ENCODE data around the gene HMGA1. TPM values are rescaled to one million over a fixed set of nuclear protein-coding genes. Genes with fewer than 3 reads are reported as not detected.

The HMGA1 gene
- total and polyA plus RNA-seq, 10 of the 15 experiments (the other 5 are each of a cell fraction or from before 2014, with no cell fraction given), result 13.4 to 885 (median 508) TPM

- no peak for ATAC-seq
- ChIA-PET POLR2A (interaction anchor here (0.6 to 1.7 kb wide), 2 partner anchors 9 to 186 kb away, joined by 3 to 6 read pairs; no protein-coding TSS in a partner anchor), SMC1A (ENCODE audit: uncharacterized antibody, unreplicated experiment) (interaction anchor here (0.5 to 1.2 kb wide), 4 partner anchors 18 to 213 kb away, joined by 3 to 5 read pairs (median 3); partner anchors contain the start of gene SMIM29), CTCF (interaction anchor here (0.6 to 1.2 kb wide), 5 partner anchors 45 to 896 kb away, joined by 3 to 5 read pairs (median 3); partner anchors contain the start of gene SMIM29), RAD21 (ENCODE audit: unreplicated experiment) (interaction anchor here (0.7 to 2.0 kb wide), 5 partner anchors 8 to 938 kb away, joined by 3 to 5 read pairs (median 4); partner anchors contain the start of gene HMGA1)
- intact Hi-C loops (cut with micrococcal nuclease; ENCODE audit: unreplicated experiment) (no loop called here), in situ Hi-C loops (cut with MboI) (no loop called here)
- Histone ChIP-seq H3K4me3 (no peak overlapping the region), H2AFZ (ENCODE audit: control insufficient read depth, low read depth, low read length) (no peak overlapping the region), H4K20me1 (ENCODE audit: control insufficient read depth, insufficient read depth) (no peaks in the 10 kb centered on the region), H3K4me2 (ENCODE audit: control insufficient read depth, insufficient read depth) (no peak overlapping the region), H3K9ac (ENCODE audit: control insufficient read depth, insufficient read depth, low read length) (no peak overlapping the region), H3K27ac (ENCODE audit: control insufficient read depth, insufficient read depth) (no peak overlapping the region), H3K4me1 (ENCODE audit: control insufficient read depth, insufficient read depth, low read length) (peaks cover 2% of the 10 kb centered on the region), H3K79me2 (ENCODE audit: control insufficient read depth, insufficient read depth, low read length) (no peaks in the 10 kb centered on the region), H3K9me3 (replicated peaks; ENCODE audit: control insufficient read depth, insufficient read depth, low read length) (peaks cover 4% of the 10 kb centered on the region; the same call in 1 of the 3 replicates), H3K36me3 (ENCODE audit: control insufficient read depth in 2 of 2, insufficient read depth in 2 of 2, low read length in 1 of 2) (no peaks in the 10 kb centered on the region), H3K27me3 (replicated peaks in 1 of 2; ENCODE audit: control insufficient read depth in 2 of 2, insufficient read depth in 2 of 2, low read length in 1 of 2) (peaks cover 0 to 2% of the 10 kb centered on the region in 2 experiments; a peak in 1 of 4 replicates)
- no peak for FAIRE-seq
- BruUV-seq (replicated peaks), result no TSS peak
- no peak for DNase-seq (ENCODE audit: low read depth, low spot score)
- no peak for TF ChIP-seq RUNX3 (IDR thresholded peaks at IDR 0.05; ENCODE audit: low read length)
- TF ChIP-seq SUZ12 (IDR thresholded peaks at IDR 0.05; ENCODE audit: unreplicated experiment), result no peak
- no peak for TF ChIP-seq TCF12 (IDR thresholded peaks at IDR 0.05; ENCODE audit: low read depth, low read length)
- TF ChIP-seq NR2F1 (conservative IDR thresholded peaks at IDR 0.05), result no peak
- no peak for TF ChIP-seq SPI1 (IDR thresholded peaks at IDR 0.05; ENCODE audit: borderline replicate concordance, insufficient read depth, low read depth, low read length)
- no peak for TF ChIP-seq NFYB (IDR thresholded peaks at IDR 0.05; ENCODE audit: insufficient read depth, low read depth, low read length)
- TF ChIP-seq RFX5 (IDR thresholded peaks at IDR 0.05; ENCODE audit: low read depth, low read length), result no peak
- TF ChIP-seq TCF3 (IDR thresholded peaks at IDR 0.05; ENCODE audit: borderline replicate concordance, insufficient read depth, low read depth, low read length), result no peak
- TF ChIP-seq TARDBP (IDR thresholded peaks at IDR 0.05; ENCODE audit: borderline replicate concordance), result no peak
- no peak for TF ChIP-seq RB1 (IDR thresholded peaks at IDR 0.05; ENCODE audit: borderline replicate concordance)
- TF ChIP-seq POLR2A (IDR thresholded peaks at IDR 0.05; ENCODE audit: low read depth, low read length), result no peak
- TF ChIP-seq WRNIP1 (IDR thresholded peaks at IDR 0.05; ENCODE audit: borderline replicate concordance, low read depth, low read length), result no peak
- TF ChIP-seq HCFC1 (IDR thresholded peaks at IDR 0.05; ENCODE audit: low read length), result no peak
- no peak for TF ChIP-seq KDM1A (IDR thresholded peaks at IDR 0.05; ENCODE audit: borderline replicate concordance)
- TF ChIP-seq CREM (IDR thresholded peaks at IDR 0.05; ENCODE audit: low read depth), result no peak
- TF ChIP-seq JUND (IDR thresholded peaks at IDR 0.05; ENCODE audit: low read depth, low read length), result no peak
- 73% methylated on average over 4 of the region's 4 CpGs for WGBS (ENCODE audit: insufficient coverage, insufficient replicate concordance, low lambda C conversion rate, missing lambda C conversion rate)
Observed at GRCh38 chr6:34201455-34202107, 35.1 kb upstream of the HMGA1 start.

Data from GM12878 (cell line).